Trophoblast cell (in vitro differentiated cells and primary cell): ENCODE data around the gene PRSS38.
A peak's percentile ranks its signal among the peaks of the same experiment; 100 is the strongest.
"Not testable (repeated sequence)": the region's sequence is repeated elsewhere in the genome, so short reads cannot be mapped to it uniquely, and the experiment has no call there.

Experiments used
- DNase-seq, 2 donors: peaks; one replicate each; pipeline ENCODE4 v3.0.0-alpha.2; 2016
- H2AFZ ChIP-seq: 2 replicates; pipeline ENCODE4 v1.6.1; 2013; ENCODE audit warnings: low read length, moderate library complexity, mild to moderate bottlenecking; ENCODE audit not compliant: insufficient read depth, poor library complexity
- H2AK5ac ChIP-seq: 2 replicates; pipeline ENCODE4 v1.6.1; 2013; ENCODE audit warnings: mild to moderate bottlenecking, low read length
- H2BK120ac ChIP-seq: 2 replicates; pipeline ENCODE4 v1.6.1; 2013; ENCODE audit warnings: low read length, mild to moderate bottlenecking, moderate library complexity; ENCODE audit not compliant: insufficient read depth, poor library complexity
- H2BK12ac ChIP-seq: 2 replicates; pipeline ENCODE4 v1.6.1; 2013; ENCODE audit warnings: mild to moderate bottlenecking, low read length, moderate library complexity
- H2BK5ac ChIP-seq: 2 replicates; pipeline ENCODE4 v1.6.1; 2013; ENCODE audit warnings: low read length, low read depth, moderate library complexity, mild to moderate bottlenecking; ENCODE audit not compliant: poor library complexity
- H3K14ac ChIP-seq: 2 replicates; pipeline ENCODE4 v1.6.1; 2013; ENCODE audit warnings: mild to moderate bottlenecking, low read length
- H3K18ac ChIP-seq: 2 replicates; pipeline ENCODE4 v1.6.1; 2013; ENCODE audit warnings: mild to moderate bottlenecking, low read length
- H3K23ac ChIP-seq: 2 replicates; pipeline ENCODE4 v1.6.1; 2013; ENCODE audit warnings: low read length
- H3K27ac ChIP-seq: 2 replicates; pipeline ENCODE4 v1.5.1; 2013; ENCODE audit warnings: low read depth, mild to moderate bottlenecking, inconsistent platforms, low read length, moderate library complexity
- H3K27me3 ChIP-seq: 2 replicates; pipeline ENCODE4 v1.6.1; 2013; ENCODE audit warnings: inconsistent platforms, mild to moderate bottlenecking, low read length, moderate library complexity; ENCODE audit not compliant: insufficient read depth
- H3K36me3 ChIP-seq, 2 experiments: 1 replicate in 1 of 2; 2 replicates in 1 of 2; pipeline ENCODE4 v1.6.1; 2013; ENCODE audit warnings: low read length in 2 of 2, mild to moderate bottlenecking in 2 of 2, moderate library complexity in 1 of 2; ENCODE audit not compliant: insufficient read depth in 2 of 2, control insufficient read depth in 1 of 2
- H3K4ac ChIP-seq: 2 replicates; pipeline ENCODE4 v1.6.1; 2013; ENCODE audit warnings: low read depth, mild to moderate bottlenecking, low read length, moderate library complexity
- H3K4me1 ChIP-seq, 2 experiments: 1 replicate in 1 of 2; 2 replicates in 1 of 2; pipeline ENCODE4 v1.6.1; 2013; ENCODE audit warnings: low read length in 2 of 2, mild to moderate bottlenecking in 2 of 2, moderate library complexity in 1 of 2; ENCODE audit not compliant: insufficient read depth in 2 of 2, control insufficient read depth in 1 of 2
- H3K4me2 ChIP-seq: 2 replicates; pipeline ENCODE4 v1.6.1; 2013; ENCODE audit warnings: inconsistent platforms, mild to moderate bottlenecking, low read length, moderate library complexity
- H3K4me3 ChIP-seq: 2 replicates; pipeline ENCODE4 v1.5.1; 2013; ENCODE audit warnings: mild to moderate bottlenecking, low read depth, low read length, inconsistent platforms
- H3K79me1 ChIP-seq: one replicate; pipeline ENCODE4 v1.6.1; 2013; ENCODE audit warnings: low read length
- H3K79me2 ChIP-seq: 2 replicates; pipeline ENCODE4 v1.6.1; 2013; ENCODE audit warnings: low read length, mild to moderate bottlenecking; ENCODE audit not compliant: control insufficient read depth, insufficient read depth, poor library complexity
- H3K9ac ChIP-seq: 2 replicates; pipeline ENCODE4 v1.6.1; 2013; ENCODE audit warnings: mild to moderate bottlenecking, low read length
- H3K9me3 ChIP-seq: 2 replicates; pipeline ENCODE4 v1.6.1; 2013; ENCODE audit warnings: low read depth, mild to moderate bottlenecking, control low read depth, inconsistent platforms, low read length; ENCODE audit not compliant: insufficient read depth
- H4K12ac ChIP-seq: 2 replicates; pipeline ENCODE4 v1.6.1; 2013; ENCODE audit warnings: low read depth, mild to moderate bottlenecking, low read length, moderate library complexity
- H4K8ac ChIP-seq: 2 replicates; pipeline ENCODE4 v1.6.1; 2013; ENCODE audit warnings: low read depth, mild to moderate bottlenecking, low read length, moderate library complexity
- H4K91ac ChIP-seq: one replicate; pipeline ENCODE4 v1.6.1; 2013; ENCODE audit warnings: low read depth, mild to moderate bottlenecking, low read length, moderate library complexity
- WGBS: extraction: QIAGEN DNeasy Blood & Tissue Kit; methylation state at CpG from one replicate; pipeline ENCODE4 v1.1.7; 2013; ENCODE audit warnings: missing lambda C conversion rate; ENCODE audit not compliant: insufficient read length, insufficient coverage; ENCODE audit errors: extremely low coverage; 5-methylcytosine and 5-hydroxymethylcytosine counted together

Gene PRSS38

DNA sequence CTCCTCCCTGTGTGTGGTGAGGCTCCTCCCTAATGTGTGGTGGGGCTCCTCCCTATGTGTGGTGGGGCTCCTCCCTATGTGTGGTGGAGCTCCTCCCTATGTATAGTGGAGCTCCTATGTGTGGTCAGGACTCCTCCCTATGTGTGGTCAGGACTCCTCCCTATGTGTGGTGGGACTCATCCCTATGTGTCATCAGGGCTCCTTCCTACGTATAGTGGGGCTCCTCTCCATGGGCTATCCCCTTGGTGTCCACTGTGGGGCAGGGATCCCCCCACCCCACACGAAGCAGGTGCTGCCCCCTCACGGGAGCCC lies 29.6 kb downstream of the PRSS38 start:
- H2AFZ ChIP-seq = no peak overlapping the region
- H3K23ac ChIP-seq = no peak overlapping the region
- H3K4me1 ChIP-seq = no peaks in the 10 kb centered on the region
- peaks cover 8% of the 10 kb centered on the region for H3K9me3 ChIP-seq
- no peak overlapping the region for H3K27ac ChIP-seq
- no peak overlapping the region for H3K14ac ChIP-seq
- H3K9ac ChIP-seq = no peak overlapping the region
- no CpG with 5 or more reads among the region's 3 CpGs for WGBS
- no peak overlapping the region for H3K4ac ChIP-seq
- DNase-seq = no peak
- H2BK12ac ChIP-seq = no peak overlapping the region
- no peak overlapping the region for H4K8ac ChIP-seq
- peak overlapping the region; percentile 42 for H3K4me3 ChIP-seq
- H4K12ac ChIP-seq = no peak overlapping the region
- no peak overlapping the region for H2AK5ac ChIP-seq
- H3K27me3 ChIP-seq = no peaks in the 10 kb centered on the region
- no peak overlapping the region for H2BK120ac ChIP-seq
- no peak overlapping the region for H2BK5ac ChIP-seq
- H3K18ac ChIP-seq = no peak overlapping the region
- no peak overlapping the region for H3K4me2 ChIP-seq
- no peaks in the 10 kb centered on the region for H3K79me2 ChIP-seq
- no peaks in the 10 kb centered on the region for H3K79me1 ChIP-seq
- no peaks in the 10 kb centered on the region for H3K36me3 ChIP-seq
- no peak overlapping the region for H4K91ac ChIP-seq

DNA sequence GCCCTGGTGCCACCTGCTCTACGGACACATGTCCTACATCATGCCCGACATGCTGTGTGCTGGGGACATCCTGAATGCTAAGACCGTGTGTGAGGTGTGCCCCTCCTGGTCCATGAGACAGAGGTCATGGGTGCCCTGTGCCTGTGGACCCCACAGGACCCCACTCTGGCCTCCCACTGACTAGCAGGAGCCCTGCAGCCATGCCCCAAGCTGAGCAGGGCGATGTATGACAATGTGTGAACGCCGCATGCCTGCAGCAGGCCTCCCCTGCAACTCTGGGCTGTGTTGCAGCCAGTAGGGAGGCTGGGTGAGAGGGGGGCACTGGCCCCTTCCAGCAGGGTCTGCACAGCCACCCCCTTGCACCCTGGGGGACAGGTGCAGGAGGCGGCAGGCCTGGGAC lies 30.0 kb downstream of the PRSS38 start:
- H2BK120ac ChIP-seq = no peak overlapping the region
- no peak overlapping the region for H4K12ac ChIP-seq
- H4K8ac ChIP-seq = no peak overlapping the region
- H3K36me3 ChIP-seq = no peaks in the 10 kb centered on the region
- no peak overlapping the region for H3K23ac ChIP-seq
- H2AFZ ChIP-seq = no peak overlapping the region
- H3K4me3 ChIP-seq = peak overlapping the region; percentile 42
- no peak overlapping the region for H3K9ac ChIP-seq
- WGBS = no CpG with 5 or more reads among the region's 7 CpGs
- no peak overlapping the region for H3K14ac ChIP-seq
- H3K18ac ChIP-seq = no peak overlapping the region
- no peak overlapping the region for H3K4me2 ChIP-seq
- no peak overlapping the region for H3K4ac ChIP-seq
- H3K79me1 ChIP-seq = no peaks in the 10 kb centered on the region
- H4K91ac ChIP-seq = no peak overlapping the region
- H2BK12ac ChIP-seq = no peak overlapping the region
- no peak overlapping the region for H2BK5ac ChIP-seq
- no peak for DNase-seq
- H3K27me3 ChIP-seq = no peaks in the 10 kb centered on the region
- H3K4me1 ChIP-seq = no peaks in the 10 kb centered on the region
- no peaks in the 10 kb centered on the region for H3K79me2 ChIP-seq
- no peak overlapping the region for H2AK5ac ChIP-seq
- no peak overlapping the region for H3K27ac ChIP-seq
- peaks cover 8% of the 10 kb centered on the region for H3K9me3 ChIP-seq

DNA sequence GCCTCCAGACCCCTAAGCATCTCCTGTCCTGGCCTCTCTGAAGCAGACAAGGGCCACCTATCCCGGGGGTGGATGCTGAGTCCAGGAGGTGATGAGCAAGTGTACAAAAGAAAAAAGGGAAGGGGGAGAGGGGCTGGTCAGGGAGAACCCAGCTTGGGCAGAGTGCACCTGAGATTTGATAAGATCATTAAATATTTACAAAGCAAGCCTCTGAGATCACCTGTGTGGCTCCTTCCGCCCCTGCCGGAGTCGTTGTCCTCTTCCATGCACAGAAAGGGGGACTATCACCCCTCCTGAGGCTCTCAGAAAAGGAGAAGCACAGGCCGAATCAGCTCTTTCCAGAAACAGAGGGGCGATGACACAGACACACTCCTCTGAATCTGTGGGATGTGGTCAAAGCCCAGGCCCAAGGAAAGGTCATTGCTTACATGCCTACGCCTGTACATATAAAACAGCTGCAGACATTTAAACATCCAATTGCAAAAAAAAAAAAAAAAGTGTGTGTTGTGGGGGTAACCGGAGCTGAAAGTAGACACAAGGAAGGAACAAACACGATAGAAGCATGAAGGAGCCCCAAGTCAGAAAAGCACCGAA lies 30.9 kb downstream of the PRSS38 start:
- Histone ChIP-seq H2BK12ac (no peak overlapping the region), H2AK5ac (no peak overlapping the region), H3K79me1 (no peaks in the 10 kb centered on the region), H4K91ac (no peak overlapping the region), H4K8ac (no peak overlapping the region), H3K4me1 (no peaks in the 10 kb centered on the region), H3K27me3 (no peaks in the 10 kb centered on the region), H3K4me3 (no peak overlapping the region), H2BK5ac (no peak overlapping the region), H3K36me3 (no peaks in the 10 kb centered on the region), H2AFZ (no peak overlapping the region), H3K27ac (no peak overlapping the region), H3K9ac (no peak overlapping the region), H3K4me2 (no peak overlapping the region), H3K9me3 (peaks cover 8% of the 10 kb centered on the region), H3K14ac (no peak overlapping the region), H3K23ac (no peak overlapping the region), H3K18ac (no peak overlapping the region), H2BK120ac (no peak overlapping the region), H4K12ac (no peak overlapping the region), H3K79me2 (no peaks in the 10 kb centered on the region), H3K4ac (no peak overlapping the region)
- no CpG with 5 or more reads among the region's 10 CpGs for WGBS
- DNase-seq = no peak

DNA sequence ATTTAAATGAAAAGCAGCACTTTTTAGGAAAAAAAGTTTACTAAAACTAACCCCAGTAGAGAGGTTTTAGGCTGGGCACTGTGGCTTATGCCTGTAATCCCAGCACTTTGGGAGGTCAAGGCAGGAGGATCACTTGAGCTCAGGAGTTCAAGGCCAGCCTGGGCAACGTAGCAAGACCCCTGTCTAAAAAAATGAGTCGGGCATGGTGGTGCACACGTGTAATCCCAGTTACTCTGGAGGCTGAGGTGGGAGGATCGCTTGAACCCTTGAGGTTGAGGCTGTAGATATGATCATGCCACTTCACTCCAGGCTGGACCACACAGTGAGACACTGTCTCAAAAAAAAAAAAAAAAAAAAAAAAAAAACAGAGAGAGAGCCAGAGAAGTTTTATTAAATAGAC lies 31.6 kb downstream of the PRSS38 start:
- H2AFZ ChIP-seq, H2BK120ac ChIP-seq, H4K8ac ChIP-seq, H3K9ac ChIP-seq, H3K4me1 ChIP-seq, H3K27me3 ChIP-seq, H3K79me2 ChIP-seq, H4K12ac ChIP-seq, H3K4ac ChIP-seq, H2AK5ac ChIP-seq, H3K36me3 ChIP-seq, H3K23ac ChIP-seq, H4K91ac ChIP-seq, H3K4me3 ChIP-seq, H3K4me2 ChIP-seq, H2BK12ac ChIP-seq, H3K27ac ChIP-seq, H3K9me3 ChIP-seq, DNase-seq, H3K18ac ChIP-seq, H3K14ac ChIP-seq, H2BK5ac ChIP-seq, H3K79me1 ChIP-seq: not testable (repeated sequence)
- WGBS = no CpG with 5 or more reads among the region's 4 CpGs
